H1 (cell line): ENCODE data around the gene PFDN1. TPM values are rescaled to one million over a fixed set of nuclear protein-coding genes. Genes with fewer than 3 reads are reported as not detected.

Experiments used
- CTCF ChIA-PET: fragments of 300-600 bp; sonication (Branson Sonifier 250); formaldehyde crosslinking; loops from one replicate; lab custom pipeline; 2021; ENCODE audit not compliant: partially characterized antibody; lab: Charles Lee
- POLR2A ChIA-PET: fragments of 300-600 bp; sonication (Branson Sonifier 250); formaldehyde crosslinking; loops from one replicate; lab custom pipeline; 2021; ENCODE audit warnings: inconsistent platforms; ENCODE audit not compliant: partially characterized antibody; lab: Charles Lee
- DNase-seq, 2 experiments: peaks; one replicate each; pipeline versions ENCODE4 v3.0.0 to v3.0.0-alpha.2; 2010 to 2022; ENCODE audit warnings: low spot score in 2 of 2, low read depth in 1 of 2, mixed read lengths in 1 of 2
- FAIRE-seq: peaks from 2 replicates; lab custom pipeline; 2011; peaks lifted over from hg19 to GRCh38; lab: Jason Lieb, UNC
- H2AFZ ChIP-seq: 2 replicates; pipeline ENCODE4 v1.8.1; 2012; ENCODE audit warnings: low read length, inconsistent platforms
- H2AK5ac ChIP-seq: 2 replicates; pipeline ENCODE4 v1.6.1; 2013; ENCODE audit warnings: low read depth, low read length
- H2BK120ac ChIP-seq: replicated peaks from 2 replicates; pipeline ENCODE3; 2013; ENCODE audit warnings: low read depth, low read length, inconsistent platforms
- H2BK12ac ChIP-seq: 2 replicates; pipeline ENCODE4 v1.6.1; 2013; ENCODE audit warnings: low read depth, low read length
- H2BK15ac ChIP-seq: 2 replicates; pipeline ENCODE4 v1.6.1; 2013; ENCODE audit warnings: low read length
- H2BK20ac ChIP-seq: 2 replicates; pipeline ENCODE4 v1.6.1; 2013; ENCODE audit warnings: low read length
- H2BK5ac ChIP-seq: 2 replicates; pipeline ENCODE4 v1.6.1; 2013; ENCODE audit warnings: low read depth, low read length
- H3K14ac ChIP-seq: 2 replicates; pipeline ENCODE4 v1.6.1; 2013; ENCODE audit warnings: inconsistent platforms; ENCODE audit not compliant: insufficient read length
- H3K18ac ChIP-seq: 2 replicates; pipeline ENCODE4 v1.6.1; 2013; ENCODE audit warnings: low read length; ENCODE audit errors: extremely low read depth
- H3K23ac ChIP-seq: 2 replicates; pipeline ENCODE4 v1.6.1; 2013; ENCODE audit warnings: inconsistent platforms; ENCODE audit not compliant: insufficient read length
- H3K23me2 ChIP-seq: 2 replicates; pipeline ENCODE4 v1.6.1; 2013; ENCODE audit warnings: low read depth, low read length
- H3K27ac ChIP-seq: 2 replicates; pipeline ENCODE4 v1.6.1; 2011; ENCODE audit warnings: low read depth, low read length, inconsistent platforms
- H3K27me3 ChIP-seq, 4 experiments: replicated peaks in 1 of 4; 1 replicate in 1 of 4; 2 replicates in 3 of 4; pipeline versions ENCODE4 v1.6.1 to v1.8.1; 2011 to 2013; ENCODE audit warnings: low read length in 3 of 4, mild to moderate bottlenecking in 3 of 4, inconsistent platforms in 2 of 4, mixed read lengths in 2 of 4, moderate library complexity in 1 of 4; ENCODE audit not compliant: control insufficient read depth in 3 of 4, insufficient read depth in 3 of 4; ENCODE audit errors: extremely low read depth in 1 of 4
- H3K36me3 ChIP-seq, 4 experiments: 2 replicates each; pipeline versions ENCODE4 v1.6.1 to v1.8.1; 2011 to 2013; ENCODE audit warnings: mild to moderate bottlenecking in 4 of 4, low read length in 3 of 4, moderate library complexity in 2 of 4, control low read depth in 1 of 4, inconsistent platforms in 1 of 4; ENCODE audit not compliant: insufficient read depth in 4 of 4, control insufficient read depth in 2 of 4
- H3K4ac ChIP-seq: replicated peaks from 2 replicates; pipeline ENCODE3; 2013; ENCODE audit warnings: low read length, low read depth, mixed read lengths, inconsistent platforms; ENCODE audit not compliant: insufficient read length
- H3K4me1 ChIP-seq, 4 experiments: replicated peaks in 1 of 4; 1 replicate in 1 of 4; 2 replicates in 3 of 4; pipeline versions ENCODE4 v1.6.1 to v1.8.1; 2011 to 2013; ENCODE audit warnings: low read length in 3 of 4, inconsistent platforms in 2 of 4, mixed read lengths in 1 of 4; ENCODE audit not compliant: insufficient read depth in 4 of 4, control insufficient read depth in 3 of 4
- H3K4me2 ChIP-seq, 2 experiments: 2 replicates each; pipeline versions ENCODE4 v1.6.1 to v1.8.1; 2011 to 2013; ENCODE audit warnings: low read depth in 2 of 2, low read length in 2 of 2, control low read depth in 1 of 2, inconsistent platforms in 1 of 2, mild to moderate bottlenecking in 1 of 2; ENCODE audit not compliant: insufficient read depth in 1 of 2
- H3K4me3 ChIP-seq, 4 experiments: fragments of 200-600, 300-600 bp in 1 of 4; sonication (generic), shearing (Covaris generic), sonication (Bioruptor Twin) in 1 of 4; 2 replicates each; pipeline versions ENCODE4 v1.5.1 to v1.8.1; 2011 to 2016; ENCODE audit warnings: low read length in 4 of 4, low read depth in 3 of 4, control low read depth in 2 of 4, inconsistent platforms in 2 of 4, mild to moderate bottlenecking in 2 of 4, mixed read lengths in 1 of 4, moderate library complexity in 1 of 4; ENCODE audit not compliant: insufficient read depth in 2 of 4; ENCODE audit errors: extremely low read depth in 1 of 4
- H3K56ac ChIP-seq: replicated peaks from 2 replicates; pipeline ENCODE3; 2013; ENCODE audit warnings: low read depth, mild to moderate bottlenecking, mixed read lengths, low read length, inconsistent platforms; ENCODE audit not compliant: insufficient read length
- H3K79me1 ChIP-seq: 2 replicates; pipeline ENCODE4 v1.6.1; 2013; ENCODE audit warnings: low read depth, low read length, control low read depth
- H3K79me2 ChIP-seq, 2 experiments: 2 replicates each; pipeline versions ENCODE4 v1.6.1 to v1.8.1; 2012 to 2013; ENCODE audit warnings: low read length in 2 of 2, mild to moderate bottlenecking in 2 of 2, inconsistent platforms in 1 of 2; ENCODE audit not compliant: insufficient read depth in 2 of 2, control insufficient read depth in 1 of 2
- H3K9ac ChIP-seq, 4 experiments: replicated peaks in 1 of 4; 1 replicate in 1 of 4; 2 replicates in 3 of 4; pipeline versions ENCODE4 v1.6.1 to v1.8.1; 2011 to 2013; ENCODE audit warnings: low read depth in 3 of 4, low read length in 3 of 4, control low read depth in 2 of 4, mild to moderate bottlenecking in 2 of 4, moderate library complexity in 2 of 4, inconsistent platforms in 1 of 4; ENCODE audit errors: extremely low read depth in 1 of 4
- H3K9me3 ChIP-seq, 2 experiments: 2 replicates each; pipeline versions ENCODE4 v1.6.1 to v1.8.1; 2012 to 2013; ENCODE audit warnings: mild to moderate bottlenecking in 2 of 2, moderate library complexity in 2 of 2, control low read depth in 1 of 2, inconsistent platforms in 1 of 2, low read depth in 1 of 2, low read length in 1 of 2, mixed read lengths in 1 of 2; ENCODE audit not compliant: insufficient read depth in 2 of 2
- H4K20me1 ChIP-seq, 2 experiments: replicated peaks in 1 of 2; 2 replicates each; pipeline versions ENCODE3 to v1.8.1; 2011 to 2013; ENCODE audit warnings: inconsistent platforms in 2 of 2, low read length in 2 of 2, mild to moderate bottlenecking in 1 of 2; ENCODE audit not compliant: insufficient read depth in 2 of 2, control insufficient read depth in 1 of 2
- H4K5ac ChIP-seq: 2 replicates; pipeline ENCODE4 v1.6.1; 2013; ENCODE audit warnings: low read length, low read depth, mixed read lengths, inconsistent platforms; ENCODE audit not compliant: insufficient read length
- H4K8ac ChIP-seq: 2 replicates; pipeline ENCODE4 v1.8.0; 2013; ENCODE audit warnings: mild to moderate bottlenecking, moderate library complexity, low read length, inconsistent platforms; ENCODE audit not compliant: insufficient read depth; ENCODE audit errors: extremely low read depth
- H4K91ac ChIP-seq: replicated peaks from 2 replicates; pipeline ENCODE3; 2013; ENCODE audit warnings: low read length, mixed read lengths, inconsistent platforms; ENCODE audit not compliant: insufficient read length
- BCL11A ChIP-seq, 2 experiments: IDR thresholded peaks; one replicate each; pipeline ENCODE4 v1.6.1; 2011; ENCODE audit warnings: low read depth in 2 of 2, low read length in 2 of 2, mild to moderate bottlenecking in 2 of 2
- GTF2F1 ChIP-seq: IDR thresholded peaks from 2 replicates; pipeline ENCODE4 v1.6.1; 2012; ENCODE audit warnings: low read depth, low read length, improper control_type of control experiment, borderline replicate concordance
- SAP30 ChIP-seq: fragments of 300-600 bp; sonication (generic); IDR thresholded peaks from 2 replicates; pipeline ENCODE4 v1.7.1; 2012; ENCODE audit warnings: low read length, moderate library complexity, mild to moderate bottlenecking, inconsistent platforms; ENCODE audit not compliant: insufficient read depth, insufficient replicate concordance
- TAF7 ChIP-seq: optimal IDR thresholded peaks from 2 replicates; pipeline ENCODE3; 2011; ENCODE audit warnings: low read depth, mild to moderate bottlenecking, inconsistent platforms, low read length, moderate library complexity, borderline replicate concordance
- USF2 ChIP-seq: IDR thresholded peaks from 2 replicates; pipeline ENCODE4 v1.6.1; 2011; ENCODE audit warnings: low read length, improper control_type of control experiment
- ZNF274 ChIP-seq: IDR thresholded peaks from 2 replicates; pipeline ENCODE4 v1.7.0; 2012; ENCODE audit warnings: low read length, borderline replicate concordance; ENCODE audit errors: extremely low read depth
- WGBS, 2 experiments: shearing (Covaris generic) in 1 of 2; methylation state at CpG; one replicate each; pipeline versions ENCODE4 v1.1.6 to v1.1.7; 2013 to 2015; ENCODE audit warnings: low lambda C conversion rate in 2 of 2, mixed read lengths in 2 of 2, inconsistent platforms in 1 of 2, low coverage in 1 of 2, missing lambda C conversion rate in 1 of 2; ENCODE audit not compliant: insufficient replicate concordance in 2 of 2, insufficient coverage in 1 of 2, insufficient read length in 1 of 2; ENCODE audit errors: extremely low coverage in 1 of 2, missing lambda C conversion rate in 1 of 2; 5-methylcytosine and 5-hydroxymethylcytosine counted together
- polyA plus RNA-seq, 7 experiments: library from polyadenylated mRNA; depleted of rRNA in 3 of 7; stranded (reverse) in 5 of 7; unstranded in 2 of 7; fragments of >200 nt in 5 of 7; fragments of 200-250 nt in 2 of 7; gene quantifications; 1 replicate in 5 of 7; 2 replicates in 1 of 7; 4 replicates in 1 of 7; pipeline versions ENCODE4 v1.2.1 to v1.2.3, GENCODE V29; 2011 to 2013; ENCODE audit warnings: missing spikeins in 2 of 7, mixed read lengths in 2 of 7
- total RNA-seq: library from RNA; stranded (reverse); fragmentation: NEBNext Ultra II Directional; extraction: Animal tissue kit (Norgen Biotek cat#: 25700); gene quantifications from 2 replicates; pipeline ENCODE4 v1.2.1, GENCODE V29; 2021

Gene PFDN1
- total and polyA plus RNA-seq, 2 of the 8 experiments (the other 6 are each of a cell fraction or from before 2014, with no cell fraction given) = 53.0 to 89.6 TPM

- H4K91ac ChIP-seq = no peak overlapping the region
- no peak overlapping the region for H3K4me3 ChIP-seq
- H3K9me3 ChIP-seq = no peaks in the 10 kb centered on the region
- no peak overlapping the region for H3K4ac ChIP-seq
- no peaks in the 10 kb centered on the region for H3K79me1 ChIP-seq
- H4K5ac ChIP-seq = no peak overlapping the region
- TF ChIP-seq SAP30 (no peak), ZNF274 (no peak), USF2 (no peak), TAF7 (no peak), GTF2F1 (no peak), BCL11A (IDR thresholded peaks at IDR 0.05; ENCODE audit: low read depth in 2 of 2, low read length in 2 of 2) (no peak)
- no peaks in the 10 kb centered on the region for H3K4me1 ChIP-seq
- whole genome bisulfite sequencing, 2 experiments = 88% methylated on average over 5 of the region's 5 CpGs; no CpG with 5 or more reads in 1 of the 2 experiments
- H3K4me2 ChIP-seq = no peak overlapping the region
- no peak overlapping the region for H2AFZ ChIP-seq
- no peak overlapping the region for H2BK120ac ChIP-seq
- no peaks in the 10 kb centered on the region for H3K23me2 ChIP-seq
- no peak overlapping the region for H3K14ac ChIP-seq
- H4K20me1 ChIP-seq = no peaks in the 10 kb centered on the region
- H3K18ac ChIP-seq = no peak overlapping the region
- no peak overlapping the region for H2BK15ac ChIP-seq
- no peaks in the 10 kb centered on the region for H3K79me2 ChIP-seq
- H2BK12ac ChIP-seq = no peak overlapping the region
- DNase-seq (no peak), FAIRE-seq (no peak)
- no peak overlapping the region for H3K23ac ChIP-seq
- H4K8ac ChIP-seq = no peak overlapping the region
- H2BK20ac ChIP-seq = no peak overlapping the region
- peaks cover 0 to 4% (median 2%) of the 10 kb centered on the region in 4 experiments; a peak in 1 of 8 replicates for H3K36me3 ChIP-seq
- no peak overlapping the region for H3K56ac ChIP-seq
- H3K27me3 ChIP-seq = no peaks in the 10 kb centered on the region
- no peak overlapping the region for H2AK5ac ChIP-seq
- no peak overlapping the region for H2BK5ac ChIP-seq
- no peak overlapping the region for H3K9ac ChIP-seq
- ChIA-PET POLR2A (interaction anchor here (0.9 to 3.5 kb wide), 4 partner anchors 9 to 32 kb away, joined by 3 to 22 read pairs (median 4); partner anchors contain the start of gene HBEGF), CTCF (interaction anchor here (1.3 to 4.0 kb wide), 8 partner anchors 9 to 95 kb away, joined by 3 to 29 read pairs (median 8); partner anchors contain the start of genes HBEGF and SLC4A9)
- H3K27ac ChIP-seq = no peak overlapping the region
Measured at GRCh38 chr5:140336388-140336787, 33.5 kb upstream of the PFDN1 start.
